Breast epithelium (tissue), 3 donors: Measurements from ENCODE around the gene PRKAR1B.

Experiments used
- POLR2A ChIP-seq: fragments of 450-650 bp; IDR thresholded peaks from one replicate; pipeline ENCODE4 v1.6.1; 2016; ENCODE audit warnings: antibody characterized with exemption, mild to moderate bottlenecking, moderate library complexity
- POLR2AphosphoS5 ChIP-seq, 3 donors: sonication (generic); formaldehyde crosslinking; IDR thresholded peaks; one replicate each; pipeline ENCODE4 v1.6.1; 2017; ENCODE audit warnings: antibody characterized with exemption in 3 of 3
- TF ChIP-seq, protein P1 (sequence below), 3 donors: fragments of 450-650 bp; IDR thresholded peaks; one replicate each; pipeline ENCODE4 v1.5.1; 2016 to 2017; ENCODE audit warnings: antibody characterized with exemption in 3 of 3, mild to moderate bottlenecking in 3 of 3, moderate library complexity in 3 of 3

DNA sequence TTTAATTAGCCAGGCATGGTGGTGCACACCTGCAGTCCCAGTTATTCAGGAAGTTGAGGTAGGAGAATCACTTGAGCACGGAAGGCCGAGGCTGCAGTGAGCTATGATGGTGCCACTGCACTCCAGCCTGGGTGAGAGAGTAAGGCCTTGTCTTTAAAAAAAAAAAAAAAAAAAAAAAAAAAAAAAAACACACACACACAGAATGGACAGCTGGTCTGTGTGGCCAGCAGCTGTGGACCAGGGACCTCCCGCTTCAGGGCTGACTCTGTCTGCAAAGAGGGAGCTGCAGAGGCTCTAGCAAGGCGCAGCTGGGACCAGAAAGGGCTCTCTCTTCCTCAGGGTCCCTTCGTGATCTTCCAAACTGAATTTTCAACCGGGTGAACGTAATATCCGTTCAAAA, 54.2 kb downstream of the PRKAR1B start:
- TF ChIP-seq, protein P1, sequence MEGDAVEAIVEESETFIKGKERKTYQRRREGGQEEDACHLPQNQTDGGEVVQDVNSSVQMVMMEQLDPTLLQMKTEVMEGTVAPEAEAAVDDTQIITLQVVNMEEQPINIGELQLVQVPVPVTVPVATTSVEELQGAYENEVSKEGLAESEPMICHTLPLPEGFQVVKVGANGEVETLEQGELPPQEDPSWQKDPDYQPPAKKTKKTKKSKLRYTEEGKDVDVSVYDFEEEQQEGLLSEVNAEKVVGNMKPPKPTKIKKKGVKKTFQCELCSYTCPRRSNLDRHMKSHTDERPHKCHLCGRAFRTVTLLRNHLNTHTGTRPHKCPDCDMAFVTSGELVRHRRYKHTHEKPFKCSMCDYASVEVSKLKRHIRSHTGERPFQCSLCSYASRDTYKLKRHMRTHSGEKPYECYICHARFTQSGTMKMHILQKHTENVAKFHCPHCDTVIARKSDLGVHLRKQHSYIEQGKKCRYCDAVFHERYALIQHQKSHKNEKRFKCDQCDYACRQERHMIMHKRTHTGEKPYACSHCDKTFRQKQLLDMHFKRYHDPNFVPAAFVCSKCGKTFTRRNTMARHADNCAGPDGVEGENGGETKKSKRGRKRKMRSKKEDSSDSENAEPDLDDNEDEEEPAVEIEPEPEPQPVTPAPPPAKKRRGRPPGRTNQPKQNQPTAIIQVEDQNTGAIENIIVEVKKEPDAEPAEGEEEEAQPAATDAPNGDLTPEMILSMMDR (IDR thresholded peaks at IDR 0.05): no peak
- TF ChIP-seq POLR2AphosphoS5 (IDR thresholded peaks at IDR 0.05) (no peak), POLR2A (no peak)
